HTERT RPE-1 (cell line): ENCODE data around the gene NTNG2.

Experiments used
- in situ Hi-C: fragments of 300-500 bp; cut with MboI; formaldehyde crosslinking; loops from 4 replicates; pipeline ENCODE4 v1.14.3; 2020; ENCODE audit warnings: low sequenced_read_pairs

Gene NTNG2

DNA sequence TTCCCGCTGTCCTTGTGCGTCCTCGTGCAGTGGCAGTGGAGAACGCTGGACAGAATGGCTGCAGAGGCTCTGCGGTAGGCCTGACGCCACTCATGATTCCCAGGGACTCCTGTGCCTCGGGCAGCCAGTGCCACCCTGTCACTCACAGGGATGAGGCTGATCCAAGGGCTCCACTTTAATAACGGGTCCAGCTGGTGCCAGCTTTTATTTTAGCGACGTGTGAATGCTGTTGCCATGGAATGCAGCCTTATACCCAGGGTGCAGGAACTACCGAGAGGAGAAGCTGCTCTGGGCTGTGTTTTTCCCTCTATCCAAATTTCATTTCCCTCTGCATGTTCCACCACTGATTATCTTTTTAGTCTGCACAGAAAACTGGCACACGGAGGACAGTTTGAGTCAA lies 15.8 kb upstream of the NTNG2 start:
- in situ Hi-C loops, result no loop called here

DNA sequence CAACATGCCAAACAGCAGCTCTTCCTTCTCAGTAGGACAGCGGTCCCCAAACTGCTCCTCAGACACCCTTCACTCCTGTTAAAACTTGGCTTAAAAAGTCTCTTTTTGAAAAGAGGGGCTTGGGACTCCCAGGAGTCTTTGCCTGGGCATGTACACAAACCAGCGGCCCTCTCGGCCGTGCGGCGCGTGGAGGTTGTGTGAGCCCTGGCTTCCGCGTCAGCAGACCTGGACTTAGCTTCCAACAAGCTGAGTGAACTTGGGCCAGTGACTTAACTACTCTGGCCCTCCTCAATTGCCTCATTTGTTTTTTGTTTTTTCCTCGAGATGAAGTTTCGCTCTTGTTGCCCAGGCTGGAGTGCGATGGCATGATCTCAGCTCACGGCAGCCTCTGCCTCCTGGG lies 15.3 kb upstream of the NTNG2 start:
- in situ Hi-C loops, result no loop called here

DNA sequence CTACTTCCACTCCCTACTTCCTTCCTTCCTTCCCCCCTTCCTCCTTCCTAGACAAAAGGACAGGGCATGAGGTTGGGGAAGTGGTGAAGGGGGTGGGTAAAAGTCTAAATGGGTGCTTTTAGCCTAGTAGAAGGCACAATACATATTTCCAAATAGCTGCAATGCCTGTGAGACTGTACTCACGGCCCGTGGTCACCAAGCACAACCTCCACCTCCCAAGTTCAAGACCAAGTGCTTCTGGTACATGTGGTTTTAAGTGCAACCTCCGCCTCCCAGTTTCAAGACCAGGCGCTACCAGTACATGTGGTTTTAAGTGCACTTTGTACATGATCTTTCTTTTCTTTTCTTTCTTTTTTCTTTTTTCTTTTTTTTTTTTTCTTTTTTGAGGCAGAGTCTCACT lies 14.5 kb upstream of the NTNG2 start:
- in situ Hi-C loops, result no loop called here

DNA sequence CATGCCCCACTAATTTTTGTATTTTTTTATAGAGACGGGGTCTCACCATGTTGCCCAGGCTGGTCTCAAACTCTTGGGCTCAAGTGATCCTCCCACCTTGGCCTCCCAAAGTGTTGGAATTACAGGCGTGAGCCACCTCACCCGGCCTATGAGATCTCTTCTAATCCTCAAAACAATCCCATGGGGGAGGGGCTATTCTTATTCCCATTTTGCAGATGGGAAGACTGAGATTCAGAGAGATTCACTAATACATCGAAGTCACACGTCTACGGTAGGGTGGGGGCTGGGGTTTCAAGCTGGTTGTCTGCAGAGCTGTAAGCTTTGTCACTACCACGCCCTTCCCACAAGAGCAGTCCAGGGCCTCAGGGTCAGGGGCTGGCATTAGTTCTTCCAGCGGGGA lies 14.0 kb upstream of the NTNG2 start:
- in situ Hi-C loops, result no loop called here

DNA sequence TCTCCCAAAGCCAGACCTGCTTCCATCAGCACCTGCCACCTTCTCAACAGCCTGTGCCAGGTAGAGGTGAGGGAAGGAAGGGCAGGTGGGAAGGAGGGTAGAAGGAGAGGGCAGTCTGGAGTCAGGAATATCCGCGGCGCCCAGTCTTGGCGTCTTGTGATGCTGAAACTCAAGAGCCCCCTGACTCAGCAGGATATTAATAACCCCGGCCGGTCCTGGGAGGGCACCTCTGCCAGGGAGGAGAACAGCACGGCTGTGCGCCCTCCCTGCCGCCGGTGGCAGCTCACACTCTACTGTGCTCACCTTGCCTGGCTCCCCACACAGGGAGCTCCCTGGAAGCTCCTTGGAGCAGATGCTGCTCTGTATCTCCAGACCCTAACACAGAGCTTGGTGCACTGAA lies 11.6 kb upstream of the NTNG2 start:
- in situ Hi-C loops, result no loop called here

DNA sequence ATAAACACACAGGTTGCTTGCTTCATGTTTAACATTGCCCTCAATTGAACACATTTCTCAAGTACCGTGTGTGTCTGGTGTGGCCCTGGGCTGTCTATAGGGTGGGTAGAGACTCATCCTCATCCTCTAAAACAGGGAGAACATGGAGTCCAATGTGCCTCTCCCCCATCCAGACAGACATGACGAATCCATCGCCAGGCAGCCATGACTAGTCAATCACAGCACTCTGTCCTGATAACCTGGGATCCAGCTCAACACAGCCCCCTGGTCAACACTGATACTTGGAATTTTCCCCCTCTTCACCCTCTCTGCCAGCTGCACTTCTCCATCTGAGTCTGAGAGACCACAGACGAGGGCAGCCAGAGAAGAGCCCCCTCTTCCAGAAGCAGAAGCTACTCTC lies 10.7 kb upstream of the NTNG2 start:
- in situ Hi-C loops, result no loop called here

DNA sequence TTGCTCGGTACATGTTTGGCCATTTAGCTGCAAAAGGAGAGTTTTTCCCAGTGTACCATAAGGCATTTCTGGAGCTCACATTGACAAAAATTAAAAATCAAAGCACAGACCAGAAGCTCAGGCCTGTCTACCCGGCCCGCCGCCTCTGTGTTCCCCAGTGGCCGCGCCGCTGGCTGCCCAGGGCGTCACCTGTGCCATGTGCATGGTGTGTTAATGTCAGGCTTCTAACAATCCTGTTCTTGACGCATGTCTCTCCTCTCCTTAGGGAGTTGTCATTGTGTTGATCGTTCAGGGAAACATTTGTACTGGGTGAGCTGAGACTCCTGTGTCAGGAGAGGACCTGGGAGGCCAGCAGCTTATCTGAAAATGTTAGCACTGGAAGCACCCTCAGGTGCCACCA lies 9.6 kb upstream of the NTNG2 start:
- in situ Hi-C loops, result no loop called here

DNA sequence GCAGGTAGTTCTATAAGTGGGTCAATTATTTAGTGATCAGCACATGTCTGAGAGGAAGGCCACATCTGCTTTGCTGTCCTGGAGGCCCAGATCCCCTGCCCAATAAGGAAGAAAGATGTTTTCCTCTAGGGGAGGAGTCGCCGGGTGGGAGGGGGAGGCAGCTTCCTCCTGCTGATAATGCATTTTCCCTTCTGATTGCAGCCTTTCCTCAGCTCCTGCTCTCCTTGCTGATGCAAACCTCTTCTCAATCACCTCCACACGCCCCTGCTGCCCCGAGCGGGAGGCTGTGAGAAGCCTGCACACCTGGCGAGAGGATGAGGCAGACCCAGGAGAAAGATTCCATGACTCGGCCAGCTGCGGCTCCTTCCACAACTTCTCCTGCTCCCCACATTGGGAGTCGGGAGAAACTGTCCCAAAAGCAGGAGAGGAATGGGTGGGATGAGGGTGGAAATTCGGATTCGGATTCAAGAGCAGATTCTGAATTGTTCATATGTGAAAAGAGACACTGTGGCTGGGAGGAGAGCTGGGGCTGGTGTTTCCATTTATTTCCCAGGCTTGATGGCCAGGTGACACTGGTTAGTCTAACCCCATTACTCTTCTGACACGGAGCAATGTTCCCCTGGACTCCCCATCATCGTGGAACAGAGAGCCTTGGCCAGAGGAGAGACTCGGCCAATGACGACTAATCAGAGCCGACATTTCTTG lies 6.8 kb upstream of the NTNG2 start:
- in situ Hi-C loops, result no loop called here

DNA sequence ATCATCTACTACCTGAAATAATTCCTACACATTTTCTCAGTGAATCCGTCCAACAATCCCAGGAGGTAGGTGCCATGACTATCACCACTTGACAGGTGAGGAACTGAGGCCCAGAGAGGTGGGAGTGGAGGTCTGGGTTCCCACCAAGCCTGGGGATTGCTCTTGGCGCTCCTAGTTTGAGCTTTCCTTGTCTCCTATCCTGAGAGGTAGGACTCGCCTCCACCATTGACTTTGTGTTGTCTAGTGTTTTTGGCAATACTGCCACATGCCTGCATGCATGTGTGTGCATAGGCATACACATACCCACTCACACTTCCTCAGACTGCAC lies 6.3 kb upstream of the NTNG2 start:
- in situ Hi-C loops, result no loop called here

DNA sequence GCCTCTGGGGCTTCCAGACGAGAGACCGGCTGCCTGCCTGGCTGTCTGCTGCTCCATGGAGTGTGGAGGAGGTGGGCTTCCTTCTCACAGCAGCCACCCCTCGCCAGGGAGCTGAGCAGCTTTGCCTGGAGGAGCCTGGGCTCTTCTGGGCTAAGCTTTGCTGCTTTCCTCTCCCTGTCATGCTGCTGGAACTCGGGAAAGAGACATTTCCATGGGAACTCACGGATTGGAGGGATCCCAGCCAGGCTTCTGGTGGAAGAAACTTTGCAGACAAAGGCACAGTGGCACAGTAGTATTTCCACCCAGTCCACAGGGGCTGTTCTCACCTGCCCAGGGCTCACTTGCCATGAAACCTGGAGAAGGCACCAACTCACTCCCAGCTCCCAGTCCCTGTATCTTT lies 5.6 kb upstream of the NTNG2 start:
- in situ Hi-C loops, result no loop called here

DNA sequence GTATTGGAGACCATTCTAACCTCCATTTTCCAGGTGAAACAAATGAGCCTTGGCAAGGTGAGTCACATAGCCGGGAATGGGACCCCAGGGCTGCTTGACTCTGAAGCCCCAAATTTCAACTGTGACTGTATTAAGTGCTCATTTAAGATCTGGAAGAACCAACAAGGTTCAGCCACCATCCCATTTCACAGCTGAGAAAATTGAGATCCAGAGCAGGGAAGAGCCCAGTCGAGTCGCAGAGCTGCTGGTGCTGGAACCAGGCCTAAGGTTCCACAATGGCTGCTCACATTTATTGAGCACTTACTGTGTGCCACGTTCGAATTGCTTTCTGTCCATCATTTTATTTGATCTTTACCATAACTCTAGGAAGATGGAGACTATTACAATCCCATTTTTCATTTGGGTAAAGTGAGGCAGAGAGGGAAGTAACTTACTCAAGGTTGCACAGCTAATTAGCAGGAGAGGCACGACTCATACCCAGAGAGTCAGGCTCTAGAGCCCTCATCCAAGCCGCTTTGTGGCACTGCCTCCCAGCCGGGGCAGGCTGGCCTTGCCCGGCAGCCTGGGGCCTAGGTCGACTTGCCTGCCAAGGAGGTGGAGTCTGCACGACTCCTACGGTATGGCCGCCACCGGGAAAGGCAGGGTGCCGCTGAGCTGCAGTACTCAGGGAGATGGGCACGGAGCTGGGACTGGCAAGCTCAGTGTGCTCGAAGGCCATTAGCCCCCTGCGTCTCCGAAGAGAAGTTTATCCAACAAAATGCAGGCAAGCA lies 4.3 kb upstream of the NTNG2 start:
- in situ Hi-C loops, result no loop called here

DNA sequence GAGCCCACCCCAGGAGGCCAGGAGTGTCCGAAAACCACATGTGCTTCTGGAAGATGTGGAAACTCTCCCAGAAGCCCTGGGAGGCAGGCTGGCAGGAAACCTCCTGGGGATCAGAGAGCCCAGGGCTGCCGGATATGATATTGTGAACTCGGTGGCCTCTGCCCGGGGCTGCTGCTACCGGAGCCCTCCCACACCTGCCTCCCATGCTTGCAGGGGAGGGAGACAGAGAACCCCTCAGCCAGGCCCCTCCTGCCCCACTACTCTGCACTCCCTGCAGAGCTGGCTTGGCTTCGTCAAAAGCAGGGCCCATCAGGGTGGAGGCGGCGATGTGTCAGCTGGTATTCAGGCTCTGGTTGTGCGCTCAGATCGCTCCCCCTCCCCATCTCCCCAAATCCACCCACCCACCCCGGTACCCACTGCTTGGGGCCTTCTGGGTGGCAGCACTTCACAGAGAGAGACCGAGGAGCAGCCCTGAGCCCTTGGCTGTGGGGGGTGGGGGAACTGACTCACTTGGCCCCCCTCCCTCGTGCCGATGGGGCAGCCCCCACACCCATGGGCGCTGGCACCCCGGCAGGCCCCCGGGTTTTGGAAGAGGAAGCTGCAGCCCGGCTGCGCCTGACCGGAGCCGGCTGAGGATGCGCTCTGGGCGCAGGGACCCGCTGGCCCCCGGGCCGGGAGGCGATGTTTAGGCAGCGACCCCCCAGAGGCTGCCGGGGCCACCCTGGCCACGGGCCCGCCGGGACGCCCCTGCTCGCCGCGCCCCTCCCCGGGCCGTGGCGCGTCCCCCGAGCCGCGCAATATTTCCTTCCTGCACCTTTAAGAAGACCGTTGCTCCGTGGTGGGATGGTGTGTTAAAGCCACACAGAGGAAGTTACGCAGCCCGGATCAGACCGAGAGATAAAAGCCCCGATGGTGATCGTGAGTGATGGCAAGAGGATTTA lies 786 bp upstream of the NTNG2 start:
- in situ Hi-C loops, result no loop called here

DNA sequence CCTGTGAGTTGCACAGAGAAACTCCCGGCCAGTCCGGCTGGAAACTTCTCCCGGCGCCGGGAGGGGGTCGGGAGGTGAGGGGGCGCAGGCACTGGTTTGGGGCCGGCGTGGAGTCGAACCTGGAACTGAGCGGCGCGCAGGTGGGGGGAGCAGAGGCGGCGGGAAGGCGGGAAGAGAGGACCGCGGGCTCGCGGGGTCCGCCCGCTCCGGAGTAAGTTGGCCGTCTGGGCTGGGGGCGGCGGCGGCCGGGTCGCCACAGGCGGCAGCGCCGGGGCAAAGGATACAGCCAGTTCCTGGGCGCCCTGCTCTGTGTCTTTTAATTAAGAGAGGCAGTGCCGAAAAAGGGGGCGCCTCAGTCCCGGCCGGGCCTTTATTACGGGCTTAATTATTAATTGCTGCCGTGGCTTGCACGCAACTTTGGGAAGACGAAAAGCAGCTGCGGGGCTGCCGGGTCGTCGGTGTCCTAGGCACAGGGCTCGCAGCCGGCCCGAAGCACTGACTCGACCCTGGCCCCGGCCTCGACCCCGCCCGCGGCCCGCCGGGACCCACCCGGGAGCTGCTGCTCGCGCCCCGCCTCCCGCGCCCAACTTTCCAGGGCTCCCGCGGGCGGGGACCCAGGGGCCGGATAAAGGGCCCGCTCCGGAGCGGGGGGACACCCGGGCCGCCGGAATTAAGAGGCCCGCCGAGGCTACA lies 1.1 kb downstream of the NTNG2 start:
- in situ Hi-C loops, result no loop called here

DNA sequence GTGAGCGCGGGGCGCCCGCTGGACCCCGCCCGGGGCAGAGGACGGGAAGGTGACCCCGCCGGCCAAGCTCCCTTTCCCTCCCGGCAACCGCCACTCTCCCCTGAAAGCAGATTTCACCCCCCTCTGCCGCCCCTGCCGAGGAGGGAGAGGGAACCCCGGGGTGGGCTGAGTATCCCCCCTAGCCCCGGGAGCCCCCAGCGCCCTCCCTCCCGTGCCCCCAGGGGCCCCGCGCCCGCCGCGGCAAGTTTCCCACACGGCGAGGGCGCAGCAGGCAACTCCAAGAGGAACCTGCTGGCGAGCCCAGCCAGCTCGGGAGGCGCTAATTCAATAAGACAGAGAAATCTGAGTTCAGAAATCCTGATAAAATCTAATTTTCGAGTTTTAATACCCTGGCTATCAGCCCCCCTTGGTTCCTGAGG lies 1.6 kb downstream of the NTNG2 start:
- in situ Hi-C loops, result no loop called here

DNA sequence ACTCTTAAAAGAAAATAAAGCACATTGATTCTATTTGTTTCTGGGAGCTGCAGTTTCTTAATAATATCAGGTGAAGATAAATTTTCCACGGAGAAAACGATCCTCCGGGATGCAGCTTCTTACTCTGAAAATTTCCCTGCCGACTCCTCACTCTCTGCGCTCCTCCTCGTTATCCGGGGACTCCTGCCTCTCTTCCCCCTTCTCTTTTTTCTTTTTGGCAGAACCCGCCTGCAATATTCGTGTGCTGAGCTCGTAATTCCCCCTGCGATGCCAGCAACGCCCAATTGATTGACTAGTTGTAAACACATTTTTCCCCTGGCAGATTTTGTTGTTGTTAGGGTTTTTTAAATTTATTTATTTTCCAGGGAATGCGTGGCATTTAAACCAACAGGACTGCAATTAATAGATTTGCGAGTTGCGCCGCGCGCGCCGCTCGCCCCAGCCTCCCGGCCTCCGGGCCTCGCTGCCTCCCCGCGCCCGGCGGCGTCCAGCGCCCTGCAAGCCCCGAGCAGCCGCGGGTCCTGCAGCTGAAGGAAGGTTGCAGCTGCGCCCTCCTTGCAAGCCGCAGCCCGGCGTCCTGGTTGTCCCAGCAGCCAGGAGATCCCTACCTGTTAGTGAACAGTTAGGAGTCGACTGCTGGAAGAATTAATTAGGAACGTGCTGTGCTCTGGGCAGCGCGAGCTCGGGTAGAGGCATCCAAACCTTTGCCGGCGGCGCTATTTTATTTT lies 2.2 kb downstream of the NTNG2 start:
- in situ Hi-C loops, result no loop called here

DNA sequence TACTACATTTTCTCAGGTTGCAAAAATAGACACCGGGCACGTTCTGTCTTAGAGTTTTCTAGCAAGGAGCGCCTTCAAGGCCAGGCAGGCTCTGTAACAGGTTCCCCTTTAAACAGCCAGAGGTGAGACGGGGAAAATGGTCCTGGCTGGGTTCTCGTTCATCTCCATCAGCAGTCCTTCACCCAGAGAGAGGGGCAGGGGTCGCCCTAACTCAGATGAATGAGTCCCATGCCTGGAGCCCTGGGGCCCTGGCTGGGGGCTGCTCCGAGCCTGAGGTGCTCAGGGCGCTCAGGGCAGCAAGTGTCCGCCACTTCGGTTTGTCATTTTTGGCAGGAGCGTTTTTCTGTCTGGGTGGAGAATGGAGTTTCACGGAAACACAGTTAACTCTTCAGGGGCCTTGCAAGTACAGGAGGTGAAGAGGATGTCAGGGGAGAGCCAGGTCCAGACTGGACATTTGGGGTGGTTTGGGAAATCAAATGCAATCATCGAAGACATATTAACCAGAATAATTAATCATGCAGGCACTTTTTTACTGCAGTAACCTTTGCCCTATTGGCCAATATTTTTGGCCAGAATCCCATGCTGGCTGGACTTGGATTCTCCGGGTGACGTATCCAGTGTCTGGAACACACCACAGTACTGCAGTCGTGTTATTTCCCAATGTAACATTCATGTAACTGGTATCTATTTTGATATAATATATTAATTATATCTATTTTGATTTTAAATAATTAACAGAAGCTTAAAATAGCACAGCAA lies 2.9 kb downstream of the NTNG2 start:
- in situ Hi-C loops, result no loop called here

DNA sequence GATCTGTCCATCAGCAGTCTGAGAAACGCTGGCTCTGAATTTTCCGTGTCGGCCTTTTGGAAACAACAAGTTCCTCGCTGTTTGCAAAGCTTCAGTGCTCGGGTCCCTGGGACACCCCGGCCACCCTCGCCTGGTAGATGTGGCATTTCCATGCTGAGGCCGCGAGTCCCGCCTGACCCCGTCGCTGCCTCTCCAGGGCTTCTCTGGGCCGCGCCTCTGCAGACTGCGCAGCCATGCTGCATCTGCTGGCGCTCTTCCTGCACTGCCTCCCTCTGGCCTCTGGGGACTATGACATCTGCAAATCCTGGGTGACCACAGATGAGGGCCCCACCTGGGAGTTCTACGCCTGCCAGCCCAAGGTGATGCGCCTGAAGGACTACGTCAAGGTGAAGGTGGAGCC lies 4.7 kb downstream of the NTNG2 start:
- in situ Hi-C loops, result no loop called here

DNA sequence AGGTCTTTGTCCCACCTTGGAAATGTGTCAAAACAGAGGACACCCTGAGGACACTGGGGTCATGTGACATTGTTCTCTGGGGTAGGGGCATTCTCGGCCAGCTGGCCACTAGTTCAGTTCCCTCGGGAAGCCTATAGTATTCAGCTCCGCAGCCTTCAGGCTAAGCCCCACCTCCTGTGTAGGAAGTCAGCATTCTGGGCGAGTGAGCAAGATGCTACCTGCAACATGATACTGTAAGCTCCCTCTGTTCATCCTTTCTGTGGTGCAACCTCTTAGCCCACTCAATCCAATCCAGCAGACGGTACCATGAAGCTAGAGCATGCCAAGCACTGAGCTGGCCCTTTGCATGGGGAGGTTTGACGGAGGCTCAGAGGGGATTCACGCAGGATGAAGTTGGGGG lies 5.3 kb downstream of the NTNG2 start:
- in situ Hi-C loops, result no loop called here

DNA sequence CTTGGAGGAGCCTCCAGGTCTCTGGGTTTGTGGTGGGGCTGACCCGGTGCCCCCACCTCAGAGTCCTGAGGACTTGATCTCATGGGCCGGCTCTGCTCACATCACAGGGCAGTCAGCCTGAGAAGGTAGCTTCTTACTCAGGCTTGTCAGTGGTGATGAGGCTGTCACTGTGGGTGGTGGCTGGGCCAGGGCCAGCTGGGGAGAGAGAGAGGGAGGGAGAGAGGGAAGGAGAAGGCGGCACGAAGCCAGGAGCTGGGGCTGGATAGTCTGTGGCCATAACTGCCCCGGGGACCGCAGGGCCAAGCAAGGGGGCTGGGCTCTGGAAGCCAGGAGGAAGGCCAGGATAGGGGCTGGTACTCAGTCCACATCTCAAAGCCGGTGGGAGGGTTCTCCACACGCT lies 6.5 kb downstream of the NTNG2 start:
- in situ Hi-C loops, result no loop called here

DNA sequence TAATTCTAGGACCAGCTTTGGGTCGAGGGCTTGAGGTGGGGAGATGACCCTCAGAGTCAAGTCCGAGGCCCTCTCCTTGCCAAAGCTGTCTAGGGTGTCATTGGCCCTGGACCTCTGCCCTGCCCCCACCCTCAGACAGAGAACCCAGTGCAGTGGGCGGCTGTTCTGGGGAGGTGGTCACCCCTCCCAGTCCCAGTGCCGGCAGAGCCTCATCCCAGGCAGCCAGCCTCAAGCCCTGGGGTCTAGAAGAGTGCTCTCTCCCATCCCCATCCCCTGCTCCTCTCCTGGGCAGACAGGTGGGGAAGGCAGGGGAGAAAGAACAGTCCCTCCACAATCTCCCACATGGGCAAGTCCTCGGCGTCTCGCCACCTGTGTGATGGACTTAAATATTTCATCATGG lies 7.0 kb downstream of the NTNG2 start:
- in situ Hi-C loops, result no loop called here
